ENCODE measurements around the gene NSMF. TPM values are rescaled to one million over a fixed set of nuclear protein-coding genes. Genes with fewer than 3 reads are reported as not detected.

The NSMF gene
- total RNA-seq, 5 donors from 2014 or later (not counting 1 experiment from before 2014, with no cell fraction given): 40.5 to 89.5 (median 51.7) TPM

DNA sequence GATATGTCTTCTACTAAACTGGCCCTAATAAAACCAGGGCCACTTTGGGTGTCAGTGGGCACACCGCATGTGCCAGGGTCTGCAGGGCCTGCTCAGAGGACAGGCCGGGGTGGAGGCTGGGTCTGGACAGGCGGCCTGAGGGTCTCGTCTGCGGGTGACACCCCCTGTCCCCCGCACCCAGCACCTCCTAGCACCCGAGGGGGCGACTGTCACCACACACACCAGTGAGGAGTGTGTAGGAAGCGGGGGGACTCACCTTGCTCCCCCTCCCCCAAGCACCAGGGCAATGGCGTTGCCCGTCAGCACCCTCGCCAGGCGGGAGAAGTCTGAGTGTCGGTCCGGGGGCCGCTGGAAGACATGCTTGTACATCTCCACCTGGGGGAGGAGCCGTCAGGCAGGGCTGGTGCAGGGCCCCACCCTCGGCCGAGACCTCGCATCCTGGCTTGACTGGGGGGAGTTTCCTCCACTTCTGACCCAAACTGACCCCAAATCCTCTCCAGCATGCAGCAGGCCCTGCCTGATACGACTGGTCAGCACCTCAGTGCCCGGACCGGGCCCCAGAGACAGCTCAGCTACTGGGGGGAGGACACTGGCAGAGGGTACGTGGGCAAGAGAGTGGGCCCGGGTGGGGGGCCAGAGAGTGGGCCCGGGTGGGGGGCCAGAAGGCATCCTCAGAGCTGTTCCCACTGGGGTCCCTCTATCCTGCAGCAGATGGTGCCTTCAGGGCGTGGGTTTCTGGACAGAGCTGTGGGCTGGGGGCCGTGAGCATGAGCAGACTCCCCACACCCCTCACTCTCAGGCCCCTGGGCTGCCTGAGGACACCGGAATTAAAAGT is 18.9 kb upstream of the NSMF start:
- Histone ChIP-seq H3K27me3 (replicated peaks in 1 of 2; ENCODE audit: control insufficient read depth in 2 of 2, extremely low read depth in 1 of 2, insufficient read depth in 2 of 2, low read length in 1 of 2) (no peaks in the 10 kb centered on the region), H3K4me3 (ENCODE audit: control insufficient read depth in 1 of 2, extremely low read depth in 1 of 2, low read length in 1 of 2) (no peak overlapping the region), H3K9me3 (peaks cover 3% of the 10 kb centered on the region), H3K36me3 (ENCODE audit: control insufficient read depth in 2 of 2, extremely low read depth in 1 of 2, insufficient read depth in 1 of 2, low read length in 1 of 2) (no peaks in the 10 kb centered on the region), H3K4me1 (ENCODE audit: control insufficient read depth in 1 of 2, extremely low read depth in 1 of 2, insufficient read depth in 2 of 2, low read length in 2 of 2) (no peaks in the 10 kb centered on the region), H3K27ac (ENCODE audit: low read length) (no peak overlapping the region)
- 90% methylated on average over 17 of the region's 29 CpGs for WGBS (ENCODE audit: insufficient coverage)
- Mint-ChIP-seq H3K27ac (no peak overlapping the region), H3K36me3 (peaks cover 13% of the 10 kb centered on the region), H3K27me3 (no peaks in the 10 kb centered on the region), H3K4me3 (no peak overlapping the region), H3K4me1 (peaks cover 0 to 11% (median 10%) of the 10 kb centered on the region in 3 donors), H3K9me3 (peaks cover 6 to 21% (median 11%) of the 10 kb centered on the region in 3 donors)
- CTCF ChIA-PET: no interaction called here
- POLR2A ChIA-PET: no interaction called here
- DNase-seq (no peak), ATAC-seq (replicated peaks in 1 of 4) (no peak)

DNA sequence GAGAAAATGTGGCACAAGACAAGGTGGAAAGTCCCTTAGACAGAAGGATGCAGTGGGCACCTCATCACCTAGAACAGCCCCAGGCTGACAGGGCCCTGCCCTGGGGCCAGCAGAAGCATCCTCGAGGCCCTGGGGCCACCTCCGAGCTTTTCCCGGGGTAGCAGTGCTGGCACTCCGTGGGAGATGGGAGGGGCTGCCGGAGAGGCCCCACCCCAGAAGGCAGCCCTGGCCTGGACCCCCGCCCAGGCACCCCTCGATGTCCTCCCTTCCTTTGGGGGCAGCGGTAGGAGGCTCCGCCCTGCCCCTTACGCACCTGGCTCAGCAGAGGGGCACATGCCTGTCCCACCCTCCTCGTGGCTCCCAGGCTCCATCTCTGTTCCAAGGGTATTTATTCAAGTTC is 17.7 kb upstream of the NSMF start:
- peaks cover 6 to 24% (median 11%) of the 10 kb centered on the region in 3 donors for H3K9me3 Mint-ChIP-seq
- no peak overlapping the region for H3K27ac Mint-ChIP-seq
- CTCF ChIA-PET: no interaction called here
- no peaks in the 10 kb centered on the region for H3K27me3 Mint-ChIP-seq
- H3K36me3 Mint-ChIP-seq: peaks cover 16% of the 10 kb centered on the region
- Histone ChIP-seq H3K27me3 (replicated peaks in 1 of 2; ENCODE audit: control insufficient read depth in 2 of 2, extremely low read depth in 1 of 2, insufficient read depth in 2 of 2, low read length in 1 of 2) (no peaks in the 10 kb centered on the region), H3K4me3 (ENCODE audit: control insufficient read depth in 1 of 2, extremely low read depth in 1 of 2, low read length in 1 of 2) (no peak overlapping the region), H3K27ac (ENCODE audit: low read length) (no peak overlapping the region), H3K36me3 (ENCODE audit: control insufficient read depth in 2 of 2, extremely low read depth in 1 of 2, insufficient read depth in 1 of 2, low read length in 1 of 2) (no peaks in the 10 kb centered on the region), H3K9me3 (peaks cover 3% of the 10 kb centered on the region), H3K4me1 (ENCODE audit: control insufficient read depth in 1 of 2, extremely low read depth in 1 of 2, insufficient read depth in 2 of 2, low read length in 2 of 2) (no peaks in the 10 kb centered on the region)
- 94% methylated on average over 3 of the region's 11 CpGs for WGBS (ENCODE audit: insufficient coverage)
- ATAC-seq (replicated peaks in 1 of 4) (no peak), DNase-seq (no peak)
- POLR2A ChIA-PET: no interaction called here
- H3K4me3 Mint-ChIP-seq: no peak overlapping the region
- H3K4me1 Mint-ChIP-seq: peaks cover 0 to 6% (median 5%) of the 10 kb centered on the region in 3 donors

DNA sequence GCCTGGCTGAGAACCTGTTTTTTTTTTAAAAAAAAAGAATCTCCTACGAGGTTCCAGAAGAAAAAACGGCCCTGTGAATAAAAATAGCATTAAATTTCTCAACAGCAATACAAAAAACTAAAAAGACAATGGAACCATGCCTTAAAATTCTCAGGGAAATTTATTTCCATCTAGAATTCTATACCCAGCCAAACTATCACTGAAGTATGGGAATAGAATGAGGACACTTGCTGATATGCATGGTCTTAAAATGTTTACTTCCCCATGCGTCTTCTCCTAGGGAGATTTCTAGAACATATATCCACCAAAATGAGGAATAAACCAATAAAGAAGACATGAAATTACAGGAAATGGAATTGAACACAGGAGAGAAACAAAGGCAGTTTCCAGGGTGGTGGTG is 16.5 kb upstream of the NSMF start:
- H3K4me3 Mint-ChIP-seq: no peak overlapping the region
- H3K4me1 Mint-ChIP-seq: peaks cover 2 to 4% (median 2%) of the 10 kb centered on the region in 3 donors
- H3K36me3 ChIP-seq (ENCODE audit: control insufficient read depth in 2 of 2, extremely low read depth in 1 of 2, insufficient read depth in 1 of 2, low read length in 1 of 2): no peaks in the 10 kb centered on the region
- peaks cover 16% of the 10 kb centered on the region for H3K36me3 Mint-ChIP-seq
- H3K27ac Mint-ChIP-seq: no peak overlapping the region
- H3K27me3 ChIP-seq (replicated peaks in 1 of 2; ENCODE audit: control insufficient read depth in 2 of 2, extremely low read depth in 1 of 2, insufficient read depth in 2 of 2, low read length in 1 of 2): no peaks in the 10 kb centered on the region
- ATAC-seq (replicated peaks in 1 of 4): no peak
- no peaks in the 10 kb centered on the region for H3K27me3 Mint-ChIP-seq
- WGBS (ENCODE audit: insufficient coverage): no CpG with 5 or more reads among the region's 3 CpGs
- H3K4me1 ChIP-seq (ENCODE audit: control insufficient read depth in 1 of 2, extremely low read depth in 1 of 2, insufficient read depth in 2 of 2, low read length in 2 of 2): peaks cover 0 to 3% of the 10 kb centered on the region in 2 experiments
- no peak for DNase-seq
- POLR2A ChIA-PET: no interaction called here
- CTCF ChIA-PET: no interaction called here
- H3K4me3 ChIP-seq (ENCODE audit: control insufficient read depth in 1 of 2, extremely low read depth in 1 of 2, low read length in 1 of 2): no peak overlapping the region
- H3K27ac ChIP-seq (ENCODE audit: low read length): no peak overlapping the region
- H3K9me3 Mint-ChIP-seq: peaks cover 6 to 24% (median 11%) of the 10 kb centered on the region in 3 donors
- peaks cover 3% of the 10 kb centered on the region for H3K9me3 ChIP-seq

DNA sequence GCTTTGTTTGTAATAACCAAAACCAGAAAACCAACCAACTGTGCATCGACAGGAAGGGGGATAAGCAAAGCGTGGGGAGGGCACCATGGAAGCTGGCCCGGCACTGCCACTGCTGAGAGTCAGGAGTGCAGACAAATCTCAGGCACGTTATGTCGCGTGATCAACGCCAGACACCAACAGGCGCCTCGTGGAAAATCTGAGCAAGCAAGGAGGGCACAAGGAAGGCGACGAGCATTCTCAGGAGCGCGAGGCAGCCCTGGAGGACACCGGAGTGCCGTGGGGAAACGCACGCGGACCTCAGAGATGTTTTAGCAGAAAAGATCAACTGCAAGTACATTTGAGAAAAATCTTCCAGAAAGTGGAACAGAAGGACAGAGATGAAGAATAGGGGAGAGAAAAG is 15.1 kb upstream of the NSMF start:
- Mint-ChIP-seq H3K4me1 (peaks cover 5 to 8% (median 7%) of the 10 kb centered on the region in 3 donors), H3K27me3 (no peaks in the 10 kb centered on the region), H3K36me3 (peaks cover 16% of the 10 kb centered on the region), H3K4me3 (no peak overlapping the region), H3K9me3 (peaks cover 6 to 24% (median 11%) of the 10 kb centered on the region in 3 donors), H3K27ac (no peak overlapping the region)
- no peak for ATAC-seq (replicated peaks in 1 of 4)
- peaks cover 0 to 4% of the 10 kb centered on the region in 2 experiments for H3K27me3 ChIP-seq (replicated peaks in 1 of 2; ENCODE audit: control insufficient read depth in 2 of 2, extremely low read depth in 1 of 2, insufficient read depth in 2 of 2, low read length in 1 of 2)
- ChIA-PET POLR2A (no interaction called here), CTCF (no interaction called here)
- no peak for DNase-seq
- H3K4me3 ChIP-seq (ENCODE audit: control insufficient read depth in 1 of 2, extremely low read depth in 1 of 2, low read length in 1 of 2): no peak overlapping the region
- H3K4me1 ChIP-seq (ENCODE audit: control insufficient read depth in 1 of 2, extremely low read depth in 1 of 2, insufficient read depth in 2 of 2, low read length in 2 of 2): peaks cover 0 to 3% of the 10 kb centered on the region in 2 experiments
- 95% methylated on average over 13 of the region's 18 CpGs for WGBS (ENCODE audit: insufficient coverage)
- H3K9me3 ChIP-seq: peaks cover 3% of the 10 kb centered on the region
- no peak overlapping the region for H3K27ac ChIP-seq (ENCODE audit: low read length)
- H3K36me3 ChIP-seq (ENCODE audit: control insufficient read depth in 2 of 2, extremely low read depth in 1 of 2, insufficient read depth in 1 of 2, low read length in 1 of 2): no peaks in the 10 kb centered on the region

DNA sequence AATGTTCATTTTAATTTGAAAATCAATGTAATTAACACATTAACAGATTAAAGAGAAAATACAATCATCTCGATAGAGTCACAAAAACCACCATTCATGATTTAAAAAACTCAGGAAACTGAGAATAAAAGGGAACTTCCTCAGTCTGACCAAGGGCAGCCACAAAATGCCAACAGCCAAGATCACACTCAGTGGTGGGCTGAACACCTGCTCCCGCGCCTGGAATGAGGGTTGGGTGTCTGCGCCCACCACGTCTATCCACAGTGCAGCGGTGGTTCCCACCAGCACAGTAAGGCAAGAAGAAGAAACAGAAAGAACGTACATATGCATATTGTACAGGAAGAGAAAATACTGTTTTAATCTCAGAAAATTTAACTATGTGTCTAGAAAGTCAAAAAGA is 11.7 kb upstream of the NSMF start:
- Histone ChIP-seq H3K4me3 (ENCODE audit: control insufficient read depth in 1 of 2, extremely low read depth in 1 of 2, low read length in 1 of 2) (no peak overlapping the region), H3K36me3 (ENCODE audit: control insufficient read depth in 2 of 2, extremely low read depth in 1 of 2, insufficient read depth in 1 of 2, low read length in 1 of 2) (no peaks in the 10 kb centered on the region), H3K27me3 (replicated peaks in 1 of 2; ENCODE audit: control insufficient read depth in 2 of 2, extremely low read depth in 1 of 2, insufficient read depth in 2 of 2, low read length in 1 of 2) (peaks cover 0 to 4% of the 10 kb centered on the region in 2 experiments), H3K4me1 (ENCODE audit: control insufficient read depth in 1 of 2, extremely low read depth in 1 of 2, insufficient read depth in 2 of 2, low read length in 2 of 2) (peaks cover 0 to 3% of the 10 kb centered on the region in 2 experiments), H3K27ac (ENCODE audit: low read length) (no peak overlapping the region), H3K9me3 (peaks cover 2% of the 10 kb centered on the region)
- CTCF ChIA-PET: no interaction called here
- no CpG with 5 or more reads among the region's 7 CpGs for WGBS (ENCODE audit: insufficient coverage)
- ATAC-seq (replicated peaks in 1 of 4) (peak in 1 of 4 experiments; percentile 61), DNase-seq (no peak)
- Mint-ChIP-seq H3K4me1 (peaks cover 5 to 12% (median 11%) of the 10 kb centered on the region in 3 donors), H3K4me3 (no peak overlapping the region), H3K9me3 (peaks cover 1 to 19% (median 6%) of the 10 kb centered on the region in 3 donors), H3K27me3 (no peaks in the 10 kb centered on the region), H3K27ac (no peak overlapping the region), H3K36me3 (peaks cover 12% of the 10 kb centered on the region)
- POLR2A ChIA-PET: no interaction called here

DNA sequence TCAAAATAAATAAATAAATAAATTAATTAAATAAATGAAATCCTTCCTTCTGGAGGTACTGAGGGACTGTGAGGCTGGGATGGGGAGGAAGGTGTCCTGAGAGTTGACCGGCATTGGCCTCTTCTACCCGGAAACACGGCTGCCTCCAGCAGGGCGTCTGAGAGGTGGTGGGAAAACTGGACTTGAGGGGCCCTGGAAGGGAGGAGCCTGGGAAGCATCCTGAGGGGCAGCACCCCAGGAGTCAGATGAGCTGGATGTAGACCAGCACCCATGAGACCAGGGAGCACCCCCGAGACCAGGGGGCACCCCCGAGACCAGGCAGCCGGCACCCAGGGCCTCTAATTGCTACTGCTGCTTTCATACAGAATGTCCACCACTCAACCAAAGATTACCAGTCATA is 8.8 kb upstream of the NSMF start:
- no peaks in the 10 kb centered on the region for H3K36me3 ChIP-seq (ENCODE audit: control insufficient read depth in 2 of 2, extremely low read depth in 1 of 2, insufficient read depth in 1 of 2, low read length in 1 of 2)
- ATAC-seq (replicated peaks in 1 of 4): no peak
- H3K27me3 Mint-ChIP-seq: no peaks in the 10 kb centered on the region
- WGBS (ENCODE audit: insufficient coverage): 100% methylated on average over 2 of the region's 7 CpGs
- H3K27ac ChIP-seq (ENCODE audit: low read length): no peak overlapping the region
- peaks cover 0 to 9% of the 10 kb centered on the region in 2 experiments for H3K27me3 ChIP-seq (replicated peaks in 1 of 2; ENCODE audit: control insufficient read depth in 2 of 2, extremely low read depth in 1 of 2, insufficient read depth in 2 of 2, low read length in 1 of 2)
- peaks cover 0 to 8% of the 10 kb centered on the region in 2 experiments for H3K4me1 ChIP-seq (ENCODE audit: control insufficient read depth in 1 of 2, extremely low read depth in 1 of 2, insufficient read depth in 2 of 2, low read length in 2 of 2)
- CTCF ChIA-PET: no interaction called here
- DNase-seq: no peak
- no peak overlapping the region for H3K4me3 ChIP-seq (ENCODE audit: control insufficient read depth in 1 of 2, extremely low read depth in 1 of 2, low read length in 1 of 2)
- H3K27ac Mint-ChIP-seq: no peak overlapping the region
- H3K36me3 Mint-ChIP-seq: peaks cover 2% of the 10 kb centered on the region
- H3K4me1 Mint-ChIP-seq: peaks cover 7 to 17% (median 13%) of the 10 kb centered on the region in 3 donors
- POLR2A ChIA-PET: no interaction called here
- H3K4me3 Mint-ChIP-seq: no peak overlapping the region
- no peaks in the 10 kb centered on the region for H3K9me3 ChIP-seq
- peaks cover 0 to 2% (median 0%) of the 10 kb centered on the region in 3 donors for H3K9me3 Mint-ChIP-seq
